WTC11 (cell line): ENCODE measurements around the gene PRM2. TPM values are rescaled to one million over a fixed set of nuclear protein-coding genes. Genes with fewer than 3 reads are reported as not detected.
A peak's percentile ranks its signal among the peaks of the same experiment; 100 is the strongest.

Source experiments
- ATAC-seq: fragments of 200-7000 bp; cut with Tn5 transposase; 2 replicates; pipeline ENCODE4 v1.10.0; 2021; ENCODE audit warnings: mild to moderate bottlenecking, moderate library complexity
- CTCF ChIA-PET: fragments of 300-600 bp; sonication (Branson Sonifier 250); formaldehyde crosslinking; loops from one replicate; lab custom pipeline; 2021; ENCODE audit warnings: antibody characterized with exemption; lab: Charles Lee
- POLR2A ChIA-PET: fragments of 350-600 bp; sonication (Branson Sonifier 250); formaldehyde crosslinking; loops from one replicate; lab custom pipeline; 2021; ENCODE audit warnings: antibody characterized with exemption; lab: Charles Lee
- DNase-seq: peaks from one replicate; pipeline ENCODE4 v3.0.0; 2021; ENCODE audit warnings: low spot score
- H3K27ac Mint-ChIP-seq: 2 replicates; pipeline ENCODE4 v1.8.0; 2021; ENCODE audit warnings: mixed read lengths
- H3K27me3 Mint-ChIP-seq: 2 replicates; pipeline ENCODE4 v1.8.0; 2021; ENCODE audit warnings: low read depth, mild to moderate bottlenecking, moderate library complexity, mixed read lengths
- H3K36me3 Mint-ChIP-seq: 2 replicates; pipeline ENCODE4 v1.8.0; 2021; ENCODE audit warnings: mixed read lengths
- H3K4me1 Mint-ChIP-seq: 2 replicates; pipeline ENCODE4 v1.8.0; 2022; ENCODE audit warnings: mixed read lengths
- H3K4me3 Mint-ChIP-seq: 2 replicates; pipeline ENCODE4 v1.8.0; 2021; ENCODE audit warnings: mild to moderate bottlenecking, moderate library complexity, mixed read lengths
- H3K9me3 Mint-ChIP-seq: 2 replicates; pipeline ENCODE4 v1.8.0; 2021; ENCODE audit warnings: mixed read lengths
- ATF1 ChIP-seq: sonication (generic); formaldehyde crosslinking; IDR thresholded peaks from 2 replicates; pipeline ENCODE4 v1.8.1; 2023; ENCODE audit warnings: mild to moderate bottlenecking, moderate library complexity, missing genetic modification reagents
- CREB1 ChIP-seq: sonication (generic); formaldehyde crosslinking; IDR thresholded peaks from 2 replicates; pipeline ENCODE4 v1.8.0; 2023; ENCODE audit warnings: mild to moderate bottlenecking, missing genetic modification reagents
- EMX1 ChIP-seq: fragments of 250-450 bp; sonication (Bioruptor Pico); IDR thresholded peaks from 2 replicates; pipeline ENCODE4 v1.8.0; 2021; ENCODE audit warnings: mild to moderate bottlenecking
- FOXK1 ChIP-seq: sonication (generic); formaldehyde crosslinking; IDR thresholded peaks from 2 replicates; pipeline ENCODE4 v1.8.0; 2022; ENCODE audit warnings: mild to moderate bottlenecking, moderate library complexity, missing genetic modification reagents
- NFYB ChIP-seq: sonication (generic); formaldehyde crosslinking; conservative IDR thresholded peaks from 2 replicates; pipeline ENCODE4 v1.8.0; 2022; ENCODE audit warnings: low read depth, missing genetic modification reagents
- TEAD4 ChIP-seq: sonication (generic); formaldehyde crosslinking; IDR thresholded peaks from 2 replicates; pipeline ENCODE4 v1.8.0; 2022; ENCODE audit warnings: mild to moderate bottlenecking, missing genetic modification reagents
- TP53 ChIP-seq: sonication (generic); formaldehyde crosslinking; IDR thresholded peaks from 2 replicates; pipeline ENCODE4 v1.8.1; 2023; ENCODE audit warnings: mild to moderate bottlenecking, missing genetic modification reagents
- ZBTB21 ChIP-seq: sonication (generic); formaldehyde crosslinking; IDR thresholded peaks from 2 replicates; pipeline ENCODE4 v1.8.1; 2023; ENCODE audit warnings: mild to moderate bottlenecking, missing genetic modification reagents, borderline replicate concordance
- ZNF423 ChIP-seq: fragments of 250-450 bp; sonication (Bioruptor Pico); IDR thresholded peaks from 2 replicates; pipeline ENCODE4 v2.1.2; 2022; ENCODE audit warnings: mild to moderate bottlenecking, moderate library complexity
- total RNA-seq: library from RNA; stranded (reverse); gene quantifications from 3 replicates; pipeline ENCODE4 v1.2.3, GENCODE V29; 2021
- TF ChIP-seq, protein P1 (sequence below): sonication (generic); formaldehyde crosslinking; IDR thresholded peaks from 2 replicates; pipeline ENCODE4 v1.8.1; 2023; ENCODE audit warnings: mild to moderate bottlenecking, missing genetic modification reagents, moderate library complexity
- TF ChIP-seq, protein P2 (sequence below): sonication (generic); formaldehyde crosslinking; IDR thresholded peaks from 2 replicates; pipeline ENCODE4 v1.8.1; 2022; ENCODE audit warnings: low read depth, mild to moderate bottlenecking, moderate library complexity, missing genetic modification reagents, borderline replicate concordance
- TF ChIP-seq, protein P3 (sequence below): sonication (generic); formaldehyde crosslinking; IDR thresholded peaks from 2 replicates; pipeline ENCODE4 v1.8.0; 2022; ENCODE audit warnings: mild to moderate bottlenecking, missing genetic modification reagents
- TF ChIP-seq, protein P4 (sequence below): sonication (generic); formaldehyde crosslinking; IDR thresholded peaks from 2 replicates; pipeline ENCODE4 v1.8.0; 2022; ENCODE audit warnings: missing genetic modification reagents
- TF ChIP-seq, protein P5 (sequence below): fragments of 250-450 bp; sonication (Bioruptor Pico); conservative IDR thresholded peaks from 2 replicates; pipeline ENCODE4 v1.9.0; 2021; ENCODE audit warnings: mild to moderate bottlenecking

The PRM2 gene
- total RNA-seq, 1 experiment from 2014 or later = not detected

DNA sequence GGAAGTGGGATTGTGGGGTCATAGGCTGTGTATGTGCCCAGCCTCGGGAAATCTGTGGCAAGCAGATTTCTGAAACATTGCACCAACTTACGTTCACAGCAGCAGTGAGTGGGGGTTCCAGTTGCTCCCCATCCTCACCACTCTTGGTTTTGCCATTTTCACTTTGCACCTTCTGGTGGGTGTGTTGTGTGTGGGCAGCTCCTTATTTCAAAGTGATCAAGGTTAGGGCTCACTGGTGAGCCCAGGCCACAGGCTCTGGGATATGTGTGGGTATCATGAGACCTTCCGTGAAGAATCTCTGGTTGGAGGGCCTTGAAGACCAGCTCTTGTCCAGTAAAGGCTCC is 34.3 kb upstream of the PRM2 start:
- CTCF ChIA-PET = interaction anchor here (0.9 to 1.7 kb wide), 2 partner anchors 46 to 54 kb away, joined by 3 to 4 read pairs; no protein-coding TSS in a partner anchor
- peaks cover 61% of the 10 kb centered on the region for H3K4me1 Mint-ChIP-seq
- no peak overlapping the region for H3K27ac Mint-ChIP-seq
- H3K36me3 Mint-ChIP-seq = no peaks in the 10 kb centered on the region
- no peak for TF ChIP-seq EMX1 (CRISPR knock-in tag)
- no peak for TF ChIP-seq FOXK1
- no peak for TF ChIP-seq CREB1 (CRISPR knock-in tag)
- no peak for TF ChIP-seq ZBTB21 (CRISPR knock-in tag)
- TF ChIP-seq, protein P1, sequence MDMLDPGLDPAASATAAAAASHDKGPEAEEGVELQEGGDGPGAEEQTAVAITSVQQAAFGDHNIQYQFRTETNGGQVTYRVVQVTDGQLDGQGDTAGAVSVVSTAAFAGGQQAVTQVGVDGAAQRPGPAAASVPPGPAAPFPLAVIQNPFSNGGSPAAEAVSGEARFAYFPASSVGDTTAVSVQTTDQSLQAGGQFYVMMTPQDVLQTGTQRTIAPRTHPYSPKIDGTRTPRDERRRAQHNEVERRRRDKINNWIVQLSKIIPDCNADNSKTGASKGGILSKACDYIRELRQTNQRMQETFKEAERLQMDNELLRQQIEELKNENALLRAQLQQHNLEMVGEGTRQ (CRISPR knock-in tag) = no peak
- TF ChIP-seq ATF1 (CRISPR knock-in tag) = no peak
- no peak for TF ChIP-seq ZNF423 (CRISPR knock-in tag)
- TF ChIP-seq, protein P2, sequence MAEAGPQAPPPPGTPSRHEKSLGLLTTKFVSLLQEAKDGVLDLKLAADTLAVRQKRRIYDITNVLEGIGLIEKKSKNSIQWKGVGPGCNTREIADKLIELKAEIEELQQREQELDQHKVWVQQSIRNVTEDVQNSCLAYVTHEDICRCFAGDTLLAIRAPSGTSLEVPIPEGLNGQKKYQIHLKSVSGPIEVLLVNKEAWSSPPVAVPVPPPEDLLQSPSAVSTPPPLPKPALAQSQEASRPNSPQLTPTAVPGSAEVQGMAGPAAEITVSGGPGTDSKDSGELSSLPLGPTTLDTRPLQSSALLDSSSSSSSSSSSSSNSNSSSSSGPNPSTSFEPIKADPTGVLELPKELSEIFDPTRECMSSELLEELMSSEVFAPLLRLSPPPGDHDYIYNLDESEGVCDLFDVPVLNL (CRISPR knock-in tag) = no peak
- POLR2A ChIA-PET = no interaction called here
- no peaks in the 10 kb centered on the region for H3K27me3 Mint-ChIP-seq
- DNase-seq (no peak), ATAC-seq (no peak)
- H3K4me3 Mint-ChIP-seq = no peak overlapping the region
- H3K9me3 Mint-ChIP-seq = peaks cover 2% of the 10 kb centered on the region; the same call in 1 of the 2 replicates

DNA sequence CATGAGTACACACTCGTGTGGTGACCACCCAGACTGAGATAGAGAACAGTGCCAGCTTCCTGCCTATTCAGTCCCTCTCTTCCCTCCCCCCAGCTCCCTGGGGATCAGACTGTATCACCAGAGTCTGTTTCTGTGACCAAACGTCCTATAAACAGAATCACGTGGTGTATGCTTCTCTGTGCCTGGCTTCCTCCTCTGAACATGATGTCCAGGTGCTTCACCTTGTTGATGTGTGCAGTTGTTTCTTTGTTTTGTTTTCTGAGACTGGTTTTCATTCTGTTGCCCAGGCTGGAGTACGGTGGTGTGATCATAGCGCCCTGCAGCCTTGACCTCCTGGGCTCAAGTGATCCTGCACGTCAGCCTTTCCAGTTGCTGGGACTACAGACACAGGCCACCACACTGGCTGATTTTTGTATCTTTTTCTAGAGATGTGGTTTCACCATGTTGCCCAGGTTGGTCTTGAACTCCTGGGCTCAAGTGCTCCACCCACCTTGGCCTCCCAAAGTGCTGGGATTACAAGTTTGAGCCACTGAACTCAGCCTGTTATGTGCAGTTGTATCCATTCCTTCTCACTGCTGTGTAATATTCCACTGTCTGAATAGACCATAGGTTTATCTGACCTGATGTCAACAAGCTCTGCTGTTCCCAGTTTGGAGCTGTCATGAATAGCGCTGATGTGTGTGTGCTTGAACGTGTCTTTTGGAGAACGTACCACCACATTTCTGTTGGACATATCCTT is 33.8 kb upstream of the PRM2 start:
- DNase-seq = no peak
- no peak for ATAC-seq
- H3K36me3 Mint-ChIP-seq = no peaks in the 10 kb centered on the region
- no peaks in the 10 kb centered on the region for H3K27me3 Mint-ChIP-seq
- CTCF ChIA-PET = interaction anchor here (0.9 to 2.4 kb wide), 4 partner anchors 12 to 54 kb away, joined by 3 to 13 read pairs (median 4); partner anchors contain the start of gene SOCS1
- H3K27ac Mint-ChIP-seq = peak overlapping the region; percentile 46; the same call in 1 of the 2 replicates
- TF ChIP-seq, protein P3, sequence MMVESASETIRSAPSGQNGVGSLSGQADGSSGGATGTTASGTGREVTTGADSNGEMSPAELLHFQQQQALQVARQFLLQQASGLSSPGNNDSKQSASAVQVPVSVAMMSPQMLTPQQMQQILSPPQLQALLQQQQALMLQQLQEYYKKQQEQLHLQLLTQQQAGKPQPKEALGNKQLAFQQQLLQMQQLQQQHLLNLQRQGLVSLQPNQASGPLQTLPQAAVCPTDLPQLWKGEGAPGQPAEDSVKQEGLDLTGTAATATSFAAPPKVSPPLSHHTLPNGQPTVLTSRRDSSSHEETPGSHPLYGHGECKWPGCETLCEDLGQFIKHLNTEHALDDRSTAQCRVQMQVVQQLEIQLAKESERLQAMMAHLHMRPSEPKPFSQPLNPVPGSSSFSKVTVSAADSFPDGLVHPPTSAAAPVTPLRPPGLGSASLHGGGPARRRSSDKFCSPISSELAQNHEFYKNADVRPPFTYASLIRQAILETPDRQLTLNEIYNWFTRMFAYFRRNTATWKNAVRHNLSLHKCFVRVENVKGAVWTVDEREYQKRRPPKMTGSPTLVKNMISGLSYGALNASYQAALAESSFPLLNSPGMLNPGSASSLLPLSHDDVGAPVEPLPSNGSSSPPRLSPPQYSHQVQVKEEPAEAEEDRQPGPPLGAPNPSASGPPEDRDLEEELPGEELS (CRISPR knock-in tag) = no peak
- TF ChIP-seq, protein P4, sequence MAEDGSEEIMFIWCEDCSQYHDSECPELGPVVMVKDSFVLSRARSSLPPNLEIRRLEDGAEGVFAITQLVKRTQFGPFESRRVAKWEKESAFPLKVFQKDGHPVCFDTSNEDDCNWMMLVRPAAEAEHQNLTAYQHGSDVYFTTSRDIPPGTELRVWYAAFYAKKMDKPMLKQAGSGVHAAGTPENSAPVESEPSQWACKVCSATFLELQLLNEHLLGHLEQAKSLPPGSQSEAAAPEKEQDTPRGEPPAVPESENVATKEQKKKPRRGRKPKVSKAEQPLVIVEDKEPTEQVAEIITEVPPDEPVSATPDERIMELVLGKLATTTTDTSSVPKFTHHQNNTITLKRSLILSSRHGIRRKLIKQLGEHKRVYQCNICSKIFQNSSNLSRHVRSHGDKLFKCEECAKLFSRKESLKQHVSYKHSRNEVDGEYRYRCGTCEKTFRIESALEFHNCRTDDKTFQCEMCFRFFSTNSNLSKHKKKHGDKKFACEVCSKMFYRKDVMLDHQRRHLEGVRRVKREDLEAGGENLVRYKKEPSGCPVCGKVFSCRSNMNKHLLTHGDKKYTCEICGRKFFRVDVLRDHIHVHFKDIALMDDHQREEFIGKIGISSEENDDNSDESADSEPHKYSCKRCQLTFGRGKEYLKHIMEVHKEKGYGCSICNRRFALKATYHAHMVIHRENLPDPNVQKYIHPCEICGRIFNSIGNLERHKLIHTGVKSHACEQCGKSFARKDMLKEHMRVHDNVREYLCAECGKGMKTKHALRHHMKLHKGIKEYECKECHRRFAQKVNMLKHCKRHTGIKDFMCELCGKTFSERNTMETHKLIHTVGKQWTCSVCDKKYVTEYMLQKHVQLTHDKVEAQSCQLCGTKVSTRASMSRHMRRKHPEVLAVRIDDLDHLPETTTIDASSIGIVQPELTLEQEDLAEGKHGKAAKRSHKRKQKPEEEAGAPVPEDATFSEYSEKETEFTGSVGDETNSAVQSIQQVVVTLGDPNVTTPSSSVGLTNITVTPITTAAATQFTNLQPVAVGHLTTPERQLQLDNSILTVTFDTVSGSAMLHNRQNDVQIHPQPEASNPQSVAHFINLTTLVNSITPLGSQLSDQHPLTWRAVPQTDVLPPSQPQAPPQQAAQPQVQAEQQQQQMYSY (CRISPR knock-in tag) = no peak
- TF ChIP-seq TEAD4 (CRISPR knock-in tag) = no peak
- no peak for TF ChIP-seq TP53
- TF ChIP-seq, protein P5, sequence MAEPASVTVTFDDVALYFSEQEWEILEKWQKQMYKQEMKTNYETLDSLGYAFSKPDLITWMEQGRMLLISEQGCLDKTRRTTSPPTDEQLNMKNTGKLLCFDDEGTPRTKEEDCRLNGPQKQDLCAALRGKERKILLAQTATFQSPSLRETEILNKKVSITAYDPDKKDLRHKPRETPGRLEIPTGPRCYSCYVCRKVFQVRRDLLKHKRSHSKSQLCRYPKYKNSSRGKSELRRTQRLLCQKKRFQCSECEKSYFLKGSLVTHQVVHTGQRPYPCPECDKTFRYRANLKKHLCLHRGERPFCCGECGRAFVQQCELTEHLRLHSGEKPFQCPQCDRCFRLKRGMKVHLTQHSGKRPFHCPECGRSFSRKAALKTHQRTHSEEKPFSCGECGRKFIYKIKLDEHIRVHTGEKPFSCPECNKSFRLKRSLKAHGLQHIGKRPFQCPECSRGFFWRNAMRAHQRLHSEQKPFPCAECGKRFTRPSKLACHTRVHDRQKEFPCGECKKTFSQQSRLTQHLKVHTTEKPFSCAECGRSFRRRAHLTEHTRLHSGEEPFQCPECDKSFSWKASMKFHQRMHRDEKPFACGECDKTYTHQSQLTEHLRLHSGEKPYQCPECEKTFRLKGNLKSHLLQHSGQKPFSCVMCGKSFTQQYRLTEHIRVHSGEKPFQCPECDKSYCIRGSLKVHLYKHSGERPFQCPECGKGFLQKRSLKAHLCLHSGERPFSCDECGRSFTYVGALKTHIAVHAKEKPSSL (CRISPR knock-in tag) = no peak
- TF ChIP-seq NFYB = no peak
- TF ChIP-seq, all 79 proteins: peak for 0
- peaks cover 4% of the 10 kb centered on the region; the same call in 1 of the 2 replicates for H3K9me3 Mint-ChIP-seq
- POLR2A ChIA-PET = no interaction called here
- H3K4me3 Mint-ChIP-seq = no peak overlapping the region
- H3K4me1 Mint-ChIP-seq = peaks cover 60% of the 10 kb centered on the region
